HG02973 (cell line): ENCODE data around the gene RCC2.

ENCODE experiments used
- ATAC-seq: cut with Tn5 transposase; IDR thresholded peaks from one replicate; pipeline ENCODE4 v1.9.1; 2021; ENCODE audit warnings: moderate library complexity; ENCODE audit not compliant: unreplicated experiment

RCC2 gene

GRCh38 chr1:17381161-17381560, 58.3 kb downstream of the RCC2 start:
- ATAC-seq, result no peak

GRCh38 chr1:17377325-17377953, 62.0 kb downstream of the RCC2 start:
- ATAC-seq, result no peak

DNA sequence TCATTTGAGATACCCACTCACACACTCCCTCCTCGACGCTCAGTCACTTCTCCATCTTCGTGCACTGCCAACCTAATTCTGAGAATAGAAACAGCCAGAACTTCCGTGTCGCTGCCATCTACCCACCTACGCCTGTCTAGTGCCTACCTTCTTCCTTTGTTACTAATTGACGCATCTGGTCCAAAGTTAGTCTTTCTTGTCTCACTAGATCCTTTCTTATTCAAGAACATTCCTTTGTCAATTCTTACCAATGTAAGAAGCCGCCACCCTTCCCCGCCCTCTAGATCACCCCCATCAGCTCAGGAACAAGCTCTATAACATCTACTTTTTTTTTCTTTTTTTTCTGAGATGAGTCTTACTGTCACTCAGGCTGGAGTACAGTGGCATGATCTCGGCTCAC, 63.8 kb downstream of the RCC2 start:
- no peak for ATAC-seq

GRCh38 chr1:17372955-17373354, 66.5 kb downstream of the RCC2 start:
- ATAC-seq, result no peak

DNA sequence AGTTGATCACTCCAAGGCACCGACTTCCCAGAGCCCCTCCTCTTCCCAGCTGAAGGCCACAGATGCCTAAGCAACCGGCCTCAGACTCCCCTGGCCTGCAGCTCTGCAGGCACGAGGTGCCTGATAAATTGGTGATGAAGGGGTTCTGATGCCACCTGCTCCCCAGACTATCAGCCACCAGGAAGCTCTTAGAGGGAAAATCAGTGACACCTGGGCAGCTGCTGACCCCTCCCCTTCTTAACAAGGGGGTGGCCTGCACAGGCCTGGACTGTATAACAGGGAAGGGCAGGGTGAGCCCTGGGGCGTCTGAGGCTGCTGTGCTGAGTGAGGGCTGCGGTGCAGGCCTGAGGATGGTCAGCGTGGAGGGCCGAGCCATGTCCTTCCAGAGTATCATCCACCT, 67.6 kb downstream of the RCC2 start, which contains the start of gene PADI6:
Gene PADI6, plus strand, starts transcription at position 301 of the 400 bp plus-strand sequence. Its CDS starts 50 bp downstream, at position 351.
- ATAC-seq, result no peak

DNA sequence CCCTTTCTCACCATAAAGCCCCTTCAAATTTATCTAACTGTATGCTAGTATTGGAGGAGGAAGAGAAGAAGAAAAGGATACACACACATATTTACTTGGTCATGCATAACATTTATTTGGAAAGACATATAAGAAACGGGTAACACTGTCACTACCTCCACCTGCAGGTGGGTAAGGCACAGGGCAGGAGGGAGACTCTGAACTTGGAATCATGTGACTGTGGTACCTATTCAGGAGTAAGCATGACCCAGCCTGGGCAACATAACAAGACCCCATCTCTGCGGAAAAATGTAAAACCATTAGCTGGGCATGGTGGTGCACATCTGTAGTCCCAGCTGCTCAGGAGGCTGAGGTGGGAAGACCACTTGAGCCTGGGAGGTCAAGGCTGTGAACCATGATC, 68.9 kb downstream of the RCC2 start:
- no peak for ATAC-seq

DNA sequence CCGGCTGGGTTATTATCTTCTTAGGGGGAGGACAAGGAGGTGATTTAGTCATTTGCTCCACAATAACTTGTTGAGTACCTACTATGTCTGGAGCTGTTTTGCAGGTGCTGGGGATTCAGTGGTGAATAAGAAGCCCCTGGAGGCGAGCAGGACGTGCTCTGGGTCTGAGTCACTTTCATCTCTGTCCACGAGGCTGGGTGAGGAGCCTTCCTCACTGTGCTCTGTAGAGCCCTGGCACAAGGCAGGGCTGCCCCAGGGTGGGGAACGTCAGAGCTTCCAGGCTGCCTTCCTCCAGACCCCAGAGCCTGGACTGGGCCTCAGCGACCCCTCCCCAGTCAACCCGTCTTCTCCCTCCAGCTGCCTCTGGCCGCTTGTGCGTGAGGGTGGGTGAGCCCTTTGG, 70.0 kb downstream of the RCC2 start:
- no peak for ATAC-seq

DNA sequence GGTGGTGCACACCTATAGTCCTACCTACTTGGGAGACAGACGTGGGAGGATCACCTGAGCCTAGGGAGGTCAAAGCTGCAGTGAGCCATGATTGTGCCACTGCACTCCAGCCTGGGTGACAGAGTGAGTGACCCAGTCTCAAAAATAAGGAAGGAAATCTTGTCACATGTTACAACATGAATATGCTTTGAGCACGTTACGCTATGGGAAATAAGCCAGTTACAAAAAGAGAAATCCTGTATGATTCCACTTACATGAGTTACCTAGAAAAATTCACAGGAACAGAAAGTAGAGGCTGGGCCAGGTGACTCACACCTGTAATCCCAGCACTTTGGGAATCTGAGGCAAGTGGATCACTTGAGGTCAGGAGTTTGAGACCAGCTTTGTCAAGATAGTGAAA, 74.2 kb downstream of the RCC2 start:
- no peak for ATAC-seq

- ATAC-seq, result no peak
Observed at GRCh38 chr1:17363771-17364170, 75.7 kb downstream of the RCC2 start.

DNA sequence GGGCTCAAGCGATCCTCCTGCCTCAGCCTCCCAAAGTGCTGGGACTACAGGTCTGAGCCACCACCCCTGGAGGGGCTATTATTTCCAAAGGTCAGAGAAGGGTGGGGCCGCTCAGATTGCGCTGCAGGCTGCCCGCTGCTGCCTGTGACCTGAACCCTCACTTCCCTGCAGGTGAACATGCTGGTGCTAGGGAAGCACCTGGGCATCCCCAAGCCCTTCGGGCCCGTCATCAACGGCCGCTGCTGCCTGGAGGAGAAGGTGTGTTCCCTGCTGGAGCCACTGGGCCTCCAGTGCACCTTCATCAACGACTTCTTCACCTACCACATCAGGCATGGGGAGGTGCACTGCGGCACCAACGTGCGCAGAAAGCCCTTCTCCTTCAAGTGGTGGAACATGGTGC, 76.1 kb downstream of the RCC2 start:
- ATAC-seq, result no peak

DNA sequence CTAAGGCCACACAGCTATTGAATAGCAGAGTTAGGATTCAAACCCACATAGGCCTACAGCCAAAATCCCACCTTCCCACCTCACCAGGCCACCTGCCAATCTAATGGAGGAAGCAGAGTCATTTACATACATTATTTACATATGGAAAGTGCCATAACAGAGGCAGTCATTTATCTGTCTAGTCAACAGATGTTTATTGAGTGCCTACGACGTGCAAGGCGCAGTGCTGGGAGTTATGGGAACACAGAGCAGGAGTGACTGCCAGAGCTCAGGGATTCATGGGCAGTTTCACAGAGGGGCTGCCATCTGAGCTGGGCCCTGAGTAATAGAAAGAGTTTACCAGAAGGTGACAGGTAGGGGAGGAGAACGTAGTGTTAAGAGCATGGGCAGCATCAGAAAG, 77.8 kb downstream of the RCC2 start:
- no peak for ATAC-seq

GRCh38 chr1:17360272-17360956, 79.1 kb downstream of the RCC2 start:
- ATAC-seq, result no peak

DNA sequence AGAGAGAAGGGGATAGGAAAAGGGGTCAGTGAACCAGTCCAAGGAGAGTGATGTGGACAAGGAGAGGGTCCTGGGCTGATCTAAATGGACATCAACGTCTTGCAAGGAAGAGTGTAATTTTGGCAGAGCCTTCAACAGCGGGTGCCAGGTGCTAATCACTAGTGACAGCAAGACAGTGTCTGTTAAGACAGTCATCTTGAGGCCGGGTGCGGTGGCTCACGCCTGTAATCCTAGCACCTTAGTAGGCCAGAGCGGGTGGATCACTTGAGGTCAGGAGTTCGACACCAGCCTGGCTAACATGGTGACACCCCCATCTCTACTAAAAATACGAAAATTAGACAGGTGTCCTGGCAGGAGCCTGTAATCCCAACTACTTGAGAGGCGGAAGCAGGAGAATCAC, 79.7 kb downstream of the RCC2 start:
- no peak for ATAC-seq

DNA sequence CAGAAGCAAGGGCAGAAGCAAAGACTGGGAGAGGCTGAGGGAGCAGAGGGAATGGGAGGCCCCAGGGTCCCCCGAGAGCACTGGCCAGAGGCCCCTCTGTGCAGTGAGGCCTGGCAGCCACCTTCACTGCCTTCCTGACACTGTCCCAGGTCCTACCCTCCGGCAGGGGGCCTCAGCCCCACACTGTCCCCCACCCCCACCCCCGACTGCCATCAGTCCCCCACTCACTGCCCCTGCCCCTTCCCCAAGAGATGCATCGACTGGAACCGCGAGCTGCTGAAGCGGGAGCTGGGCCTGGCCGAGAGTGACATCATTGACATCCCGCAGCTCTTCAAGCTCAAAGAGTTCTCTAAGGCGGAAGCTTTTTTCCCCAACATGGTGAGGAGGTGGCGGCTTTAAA, 80.4 kb downstream of the RCC2 start:
- no peak for ATAC-seq

DNA sequence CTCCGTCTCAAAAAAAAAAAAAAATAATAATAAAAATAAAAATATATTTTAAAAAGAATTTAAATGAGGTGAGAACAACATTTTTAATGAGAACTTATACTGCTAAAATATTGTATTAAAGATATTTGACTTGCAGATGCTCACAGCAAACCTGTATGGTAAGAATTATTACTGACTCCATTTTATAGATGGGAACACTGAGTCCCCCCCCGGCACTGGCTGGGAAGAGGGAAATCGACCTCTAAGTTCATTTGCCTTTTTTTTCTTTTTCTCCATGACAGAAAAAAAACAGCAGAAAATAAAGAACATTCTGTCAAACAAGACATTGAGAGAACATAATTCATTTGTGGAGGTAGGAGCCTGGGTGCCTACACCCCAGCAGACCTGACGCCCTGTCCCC, 80.9 kb downstream of the RCC2 start:
- ATAC-seq, result no peak
